ENCODE results near the gene COQ8A. TPM values are rescaled to one million over a fixed set of nuclear protein-coding genes. Genes with fewer than 3 reads are reported as not detected.

Gene COQ8A
- total and polyA plus RNA-seq, 2 experiments from 2014 or later, result 25.2 to 37.4 TPM

- TF ChIP-seq ETS1 (IDR thresholded peaks at IDR 0.05) (no peak), NANOG (IDR thresholded peaks at IDR 0.05; ENCODE audit: borderline replicate concordance) (no peak)
Observed at GRCh38 chr1:227004796-227005195, 64.7 kb downstream of the COQ8A start (continued).

- no peaks in the 10 kb centered on the region for H3K27me3 ChIP-seq (ENCODE audit: insufficient read depth)
- no peak for ATAC-seq
- H4K20me1 ChIP-seq (replicated peaks; ENCODE audit: insufficient read depth), result no peaks in the 10 kb centered on the region; the same call in 1 of the 2 replicates
- no peaks in the 10 kb centered on the region for H3F3A ChIP-seq (replicated peaks; ENCODE audit: low read depth)
- no peaks in the 10 kb centered on the region for H3K36me3 ChIP-seq (ENCODE audit: insufficient read depth)
- H3K4me2 ChIP-seq, result no peak overlapping the region
- no peaks in the 10 kb centered on the region for H3K9me2 ChIP-seq (ENCODE audit: insufficient read depth)
- H3K4me3 Mint-ChIP-seq, result no peak overlapping the region
- no peak overlapping the region for H3K27ac Mint-ChIP-seq
- no peak for TF ChIP-seq JUNB (IDR thresholded peaks at IDR 0.05; ENCODE audit: unreplicated experiment)
- TF ChIP-seq ETS1 (IDR thresholded peaks at IDR 0.05), result no peak
- no peak for TF ChIP-seq NANOG (IDR thresholded peaks at IDR 0.05; ENCODE audit: borderline replicate concordance)
- no peak for TF ChIP-seq STAT1 (IDR thresholded peaks at IDR 0.05; ENCODE audit: unreplicated experiment)
- TF ChIP-seq EZH2phosphoT487 (IDR thresholded peaks at IDR 0.05; ENCODE audit: unreplicated experiment), result no peak
- TF ChIP-seq CREB1 (CRISPR knock-in tag; IDR thresholded peaks at IDR 0.05; ENCODE audit: low read depth), result no peak
- no peak for TF ChIP-seq ZNF331 (CRISPR knock-in tag; IDR thresholded peaks at IDR 0.05; ENCODE audit: low read depth)
- TF ChIP-seq ZNF114 (CRISPR knock-in tag; IDR thresholded peaks at IDR 0.05), result no peak
- TF ChIP-seq POLR2AphosphoS5 (IDR thresholded peaks at IDR 0.05; ENCODE audit: low read depth), result no peak
- TF ChIP-seq EZH2 (IDR thresholded peaks at IDR 0.05; ENCODE audit: low read depth, unreplicated experiment), result no peak
- no peak for TF ChIP-seq CTCF (conservative IDR thresholded peaks at IDR 0.05; ENCODE audit: low read depth in 2 of 2)
- no peak for TF ChIP-seq ZNF462 (CRISPR knock-in tag; IDR thresholded peaks at IDR 0.05)
- H3K4me1 ChIP-seq (ENCODE audit: insufficient read depth), result no peaks in the 10 kb centered on the region
- no peak overlapping the region for H2AFZ ChIP-seq
- no peaks in the 10 kb centered on the region for H3K27me3 Mint-ChIP-seq (ENCODE audit: insufficient read depth, low read depth, poor library complexity)
- no peak for DNase-seq (ENCODE audit: low spot score)
- no peak overlapping the region for H3K27ac ChIP-seq (ENCODE audit: low read depth)
- no peaks in the 10 kb centered on the region for H3K36me3 Mint-ChIP-seq (ENCODE audit: low read depth)
- no peaks in the 10 kb centered on the region for H3K9me3 Mint-ChIP-seq
- H3K79me2 ChIP-seq (replicated peaks; ENCODE audit: insufficient read depth), result no peaks in the 10 kb centered on the region
- H3K4me1 Mint-ChIP-seq, result no peaks in the 10 kb centered on the region
- no peak overlapping the region for H3K4me3 ChIP-seq
Observed at GRCh38 chr1:227006226-227006796, 66.2 kb downstream of the COQ8A start.
